AG20443 (cell line): Measurements from ENCODE around the gene CSMD2.
A peak's percentile ranks its signal among the peaks of the same experiment; 100 is the strongest.
"Not testable (repeated sequence)": the region's sequence is repeated elsewhere in the genome, so short reads cannot be mapped to it uniquely, and the experiment has no call there.

Experiments
- DNase-seq: peaks from one replicate; pipeline ENCODE4 v3.0.0; 2012; ENCODE audit warnings: low spot score, mixed read lengths

Gene CSMD2

GRCh38 chr1:34108269-34108668 is 56.8 kb downstream of the CSMD2 start:
- DNase-seq = no peak

- DNase-seq = peak; percentile 83
Observed at GRCh38 chr1:34101151-34101550, 63.9 kb downstream of the CSMD2 start.

GRCh38 chr1:34100332-34100731 is 64.7 kb downstream of the CSMD2 start:
- DNase-seq = no peak

GRCh38 chr1:34092399-34092798 is 72.6 kb downstream of the CSMD2 start:
- DNase-seq = not testable (repeated sequence)

GRCh38 chr1:34089731-34090130 is 75.3 kb downstream of the CSMD2 start:
- DNase-seq = no peak

- no peak for DNase-seq
Observed at GRCh38 chr1:34087986-34088385, 77.0 kb downstream of the CSMD2 start.

- DNase-seq = no peak
Observed at GRCh38 chr1:34086561-34086960, 78.5 kb downstream of the CSMD2 start.

GRCh38 chr1:34083974-34084373 is 81.1 kb downstream of the CSMD2 start:
- no peak for DNase-seq

- not testable (repeated sequence) for DNase-seq
Observed at GRCh38 chr1:34082085-34082670, 82.9 kb downstream of the CSMD2 start.

GRCh38 chr1:34078383-34078782 is 86.6 kb downstream of the CSMD2 start:
- no peak for DNase-seq

GRCh38 chr1:34075576-34075975 is 89.5 kb downstream of the CSMD2 start:
- no peak for DNase-seq

- no peak for DNase-seq
Observed at GRCh38 chr1:34073028-34073695, 91.9 kb downstream of the CSMD2 start.

GRCh38 chr1:34070201-34070836 is 94.7 kb downstream of the CSMD2 start:
- no peak for DNase-seq

- peak; percentile 92 for DNase-seq
Observed at GRCh38 chr1:34066981-34067603, 97.9 kb downstream of the CSMD2 start.

GRCh38 chr1:34066166-34066565 is 98.9 kb downstream of the CSMD2 start:
- no peak for DNase-seq

- DNase-seq = no peak
Observed at GRCh38 chr1:34065498-34065897, 99.5 kb downstream of the CSMD2 start.

- DNase-seq = peak; percentile 68
Observed at GRCh38 chr1:34060901-34061415, 104.1 kb downstream of the CSMD2 start.

GRCh38 chr1:34060187-34060730 is 104.8 kb downstream of the CSMD2 start:
- no peak for DNase-seq

GRCh38 chr1:34057347-34058130 is 107.5 kb downstream of the CSMD2 start:
- DNase-seq = no peak

GRCh38 chr1:34055818-34056217 is 109.2 kb downstream of the CSMD2 start:
- no peak for DNase-seq

- DNase-seq = no peak
Observed at GRCh38 chr1:34054920-34055319, 110.1 kb downstream of the CSMD2 start.

GRCh38 chr1:34053660-34054059 is 111.4 kb downstream of the CSMD2 start:
- DNase-seq = no peak
